Erythroblast (primary cell): ENCODE results near the gene NFIA.

Source experiments
- GATA1 ChIP-seq: IDR thresholded peaks from 2 replicates; pipeline ENCODE4 v1.6.1; 2011; ENCODE audit warnings: low read depth, mild to moderate bottlenecking, control low read depth, low read length, moderate library complexity
- POLR2A ChIP-seq: IDR thresholded peaks from 2 replicates; pipeline ENCODE4 v1.6.1; 2011; ENCODE audit warnings: mild to moderate bottlenecking, low read length

DNA sequence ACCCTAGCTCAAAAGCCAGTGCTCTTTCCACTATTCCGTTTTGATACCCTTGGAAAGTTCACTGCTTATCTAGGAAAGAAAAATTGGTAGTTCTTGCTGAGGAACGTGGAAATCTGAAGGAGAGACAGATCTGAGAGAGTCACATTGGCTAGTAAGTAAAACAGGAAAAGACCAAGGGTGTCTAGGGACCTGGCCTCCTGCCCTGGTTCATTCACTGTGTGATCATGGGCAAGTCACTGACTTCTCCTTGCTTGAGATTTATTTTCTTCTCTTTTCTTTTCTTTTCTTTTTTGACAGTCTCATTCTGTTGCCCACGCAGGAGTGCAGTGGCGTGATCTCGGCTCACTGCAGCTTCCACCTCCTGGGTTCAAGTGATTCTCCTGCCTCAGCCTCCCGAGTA is 90.8 kb downstream of the NFIA start:
- TF ChIP-seq POLR2A (no peak), GATA1 (no peak)
